H1 (cell line): ENCODE measurements around the gene SOX2. TPM values are rescaled to one million over a fixed set of nuclear protein-coding genes. Genes with fewer than 3 reads are reported as not detected.
A peak's percentile ranks its signal among the peaks of the same experiment; 100 is the strongest.

Experiments used
- CTCF ChIA-PET: fragments of 300-600 bp; sonication (Branson Sonifier 250); formaldehyde crosslinking; loops from one replicate; lab custom pipeline; 2021; ENCODE audit not compliant: partially characterized antibody; lab: Charles Lee
- POLR2A ChIA-PET: fragments of 300-600 bp; sonication (Branson Sonifier 250); formaldehyde crosslinking; loops from one replicate; lab custom pipeline; 2021; ENCODE audit warnings: inconsistent platforms; ENCODE audit not compliant: partially characterized antibody; lab: Charles Lee
- DNase-seq, 2 experiments: peaks; one replicate each; pipeline versions ENCODE4 v3.0.0 to v3.0.0-alpha.2; 2010 to 2022; ENCODE audit warnings: low spot score in 2 of 2, low read depth in 1 of 2, mixed read lengths in 1 of 2
- FAIRE-seq: peaks from 2 replicates; lab custom pipeline; 2011; peaks lifted over from hg19 to GRCh38; lab: Jason Lieb, UNC
- H2AFZ ChIP-seq: 2 replicates; pipeline ENCODE4 v1.8.1; 2012; ENCODE audit warnings: low read length, inconsistent platforms
- H2AK5ac ChIP-seq: 2 replicates; pipeline ENCODE4 v1.6.1; 2013; ENCODE audit warnings: low read depth, low read length
- H2BK120ac ChIP-seq: replicated peaks from 2 replicates; pipeline ENCODE3; 2013; ENCODE audit warnings: low read depth, low read length, inconsistent platforms
- H2BK12ac ChIP-seq: 2 replicates; pipeline ENCODE4 v1.6.1; 2013; ENCODE audit warnings: low read depth, low read length
- H2BK15ac ChIP-seq: 2 replicates; pipeline ENCODE4 v1.6.1; 2013; ENCODE audit warnings: low read length
- H2BK20ac ChIP-seq: 2 replicates; pipeline ENCODE4 v1.6.1; 2013; ENCODE audit warnings: low read length
- H2BK5ac ChIP-seq: 2 replicates; pipeline ENCODE4 v1.6.1; 2013; ENCODE audit warnings: low read depth, low read length
- H3K14ac ChIP-seq: 2 replicates; pipeline ENCODE4 v1.6.1; 2013; ENCODE audit warnings: inconsistent platforms; ENCODE audit not compliant: insufficient read length
- H3K18ac ChIP-seq: 2 replicates; pipeline ENCODE4 v1.6.1; 2013; ENCODE audit warnings: low read length; ENCODE audit errors: extremely low read depth
- H3K23ac ChIP-seq: 2 replicates; pipeline ENCODE4 v1.6.1; 2013; ENCODE audit warnings: inconsistent platforms; ENCODE audit not compliant: insufficient read length
- H3K23me2 ChIP-seq: 2 replicates; pipeline ENCODE4 v1.6.1; 2013; ENCODE audit warnings: low read depth, low read length
- H3K27ac ChIP-seq: 2 replicates; pipeline ENCODE4 v1.6.1; 2011; ENCODE audit warnings: low read depth, low read length, inconsistent platforms
- H3K27me3 ChIP-seq, 4 experiments: replicated peaks in 1 of 4; 1 replicate in 1 of 4; 2 replicates in 3 of 4; pipeline versions ENCODE4 v1.6.1 to v1.8.1; 2011 to 2013; ENCODE audit warnings: low read length in 3 of 4, mild to moderate bottlenecking in 3 of 4, inconsistent platforms in 2 of 4, mixed read lengths in 2 of 4, moderate library complexity in 1 of 4; ENCODE audit not compliant: control insufficient read depth in 3 of 4, insufficient read depth in 3 of 4; ENCODE audit errors: extremely low read depth in 1 of 4
- H3K36me3 ChIP-seq, 4 experiments: 2 replicates each; pipeline versions ENCODE4 v1.6.1 to v1.8.1; 2011 to 2013; ENCODE audit warnings: mild to moderate bottlenecking in 4 of 4, low read length in 3 of 4, moderate library complexity in 2 of 4, control low read depth in 1 of 4, inconsistent platforms in 1 of 4; ENCODE audit not compliant: insufficient read depth in 4 of 4, control insufficient read depth in 2 of 4
- H3K4ac ChIP-seq: replicated peaks from 2 replicates; pipeline ENCODE3; 2013; ENCODE audit warnings: low read length, low read depth, mixed read lengths, inconsistent platforms; ENCODE audit not compliant: insufficient read length
- H3K4me1 ChIP-seq, 4 experiments: replicated peaks in 1 of 4; 1 replicate in 1 of 4; 2 replicates in 3 of 4; pipeline versions ENCODE4 v1.6.1 to v1.8.1; 2011 to 2013; ENCODE audit warnings: low read length in 3 of 4, inconsistent platforms in 2 of 4, mixed read lengths in 1 of 4; ENCODE audit not compliant: insufficient read depth in 4 of 4, control insufficient read depth in 3 of 4
- H3K4me2 ChIP-seq, 2 experiments: 2 replicates each; pipeline versions ENCODE4 v1.6.1 to v1.8.1; 2011 to 2013; ENCODE audit warnings: low read depth in 2 of 2, low read length in 2 of 2, control low read depth in 1 of 2, inconsistent platforms in 1 of 2, mild to moderate bottlenecking in 1 of 2; ENCODE audit not compliant: insufficient read depth in 1 of 2
- H3K4me3 ChIP-seq, 4 experiments: fragments of 200-600, 300-600 bp in 1 of 4; sonication (generic), shearing (Covaris generic), sonication (Bioruptor Twin) in 1 of 4; 2 replicates each; pipeline versions ENCODE4 v1.5.1 to v1.8.1; 2011 to 2016; ENCODE audit warnings: low read length in 4 of 4, low read depth in 3 of 4, control low read depth in 2 of 4, inconsistent platforms in 2 of 4, mild to moderate bottlenecking in 2 of 4, mixed read lengths in 1 of 4, moderate library complexity in 1 of 4; ENCODE audit not compliant: insufficient read depth in 2 of 4; ENCODE audit errors: extremely low read depth in 1 of 4
- H3K56ac ChIP-seq: replicated peaks from 2 replicates; pipeline ENCODE3; 2013; ENCODE audit warnings: low read depth, mild to moderate bottlenecking, mixed read lengths, low read length, inconsistent platforms; ENCODE audit not compliant: insufficient read length
- H3K79me1 ChIP-seq: 2 replicates; pipeline ENCODE4 v1.6.1; 2013; ENCODE audit warnings: low read depth, low read length, control low read depth
- H3K79me2 ChIP-seq, 2 experiments: 2 replicates each; pipeline versions ENCODE4 v1.6.1 to v1.8.1; 2012 to 2013; ENCODE audit warnings: low read length in 2 of 2, mild to moderate bottlenecking in 2 of 2, inconsistent platforms in 1 of 2; ENCODE audit not compliant: insufficient read depth in 2 of 2, control insufficient read depth in 1 of 2
- H3K9ac ChIP-seq, 4 experiments: replicated peaks in 1 of 4; 1 replicate in 1 of 4; 2 replicates in 3 of 4; pipeline versions ENCODE4 v1.6.1 to v1.8.1; 2011 to 2013; ENCODE audit warnings: low read depth in 3 of 4, low read length in 3 of 4, control low read depth in 2 of 4, mild to moderate bottlenecking in 2 of 4, moderate library complexity in 2 of 4, inconsistent platforms in 1 of 4; ENCODE audit errors: extremely low read depth in 1 of 4
- H3K9me3 ChIP-seq, 2 experiments: 2 replicates each; pipeline versions ENCODE4 v1.6.1 to v1.8.1; 2012 to 2013; ENCODE audit warnings: mild to moderate bottlenecking in 2 of 2, moderate library complexity in 2 of 2, control low read depth in 1 of 2, inconsistent platforms in 1 of 2, low read depth in 1 of 2, low read length in 1 of 2, mixed read lengths in 1 of 2; ENCODE audit not compliant: insufficient read depth in 2 of 2
- H4K20me1 ChIP-seq, 2 experiments: replicated peaks in 1 of 2; 2 replicates each; pipeline versions ENCODE3 to v1.8.1; 2011 to 2013; ENCODE audit warnings: inconsistent platforms in 2 of 2, low read length in 2 of 2, mild to moderate bottlenecking in 1 of 2; ENCODE audit not compliant: insufficient read depth in 2 of 2, control insufficient read depth in 1 of 2
- H4K5ac ChIP-seq: 2 replicates; pipeline ENCODE4 v1.6.1; 2013; ENCODE audit warnings: low read length, low read depth, mixed read lengths, inconsistent platforms; ENCODE audit not compliant: insufficient read length
- H4K8ac ChIP-seq: 2 replicates; pipeline ENCODE4 v1.8.0; 2013; ENCODE audit warnings: mild to moderate bottlenecking, moderate library complexity, low read length, inconsistent platforms; ENCODE audit not compliant: insufficient read depth; ENCODE audit errors: extremely low read depth
- H4K91ac ChIP-seq: replicated peaks from 2 replicates; pipeline ENCODE3; 2013; ENCODE audit warnings: low read length, mixed read lengths, inconsistent platforms; ENCODE audit not compliant: insufficient read length
- FOSL1 ChIP-seq: IDR thresholded peaks from 2 replicates; pipeline ENCODE4 v1.6.1; 2011; ENCODE audit warnings: mild to moderate bottlenecking, low read depth, low read length, moderate library complexity; ENCODE audit not compliant: insufficient read depth
- NRF1 ChIP-seq: IDR thresholded peaks from 2 replicates; pipeline ENCODE4 v1.6.1; 2011; ENCODE audit warnings: mild to moderate bottlenecking, low read depth, low read length, improper control_type of control experiment
- TAF7 ChIP-seq: optimal IDR thresholded peaks from 2 replicates; pipeline ENCODE3; 2011; ENCODE audit warnings: low read depth, mild to moderate bottlenecking, inconsistent platforms, low read length, moderate library complexity, borderline replicate concordance
- TCF12 ChIP-seq: IDR thresholded peaks from 2 replicates; pipeline ENCODE4 v1.6.1; 2011; ENCODE audit warnings: low read depth, mild to moderate bottlenecking, low read length
- WGBS, 2 experiments: shearing (Covaris generic) in 1 of 2; methylation state at CpG; one replicate each; pipeline versions ENCODE4 v1.1.6 to v1.1.7; 2013 to 2015; ENCODE audit warnings: low lambda C conversion rate in 2 of 2, mixed read lengths in 2 of 2, inconsistent platforms in 1 of 2, low coverage in 1 of 2, missing lambda C conversion rate in 1 of 2; ENCODE audit not compliant: insufficient replicate concordance in 2 of 2, insufficient coverage in 1 of 2, insufficient read length in 1 of 2; ENCODE audit errors: extremely low coverage in 1 of 2, missing lambda C conversion rate in 1 of 2; 5-methylcytosine and 5-hydroxymethylcytosine counted together
- polyA plus RNA-seq, 7 experiments: library from polyadenylated mRNA; depleted of rRNA in 3 of 7; stranded (reverse) in 5 of 7; unstranded in 2 of 7; fragments of >200 nt in 5 of 7; fragments of 200-250 nt in 2 of 7; gene quantifications; 1 replicate in 5 of 7; 2 replicates in 1 of 7; 4 replicates in 1 of 7; pipeline versions ENCODE4 v1.2.1 to v1.2.3, GENCODE V29; 2011 to 2013; ENCODE audit warnings: missing spikeins in 2 of 7, mixed read lengths in 2 of 7
- total RNA-seq: library from RNA; stranded (reverse); fragmentation: NEBNext Ultra II Directional; extraction: Animal tissue kit (Norgen Biotek cat#: 25700); gene quantifications from 2 replicates; pipeline ENCODE4 v1.2.1, GENCODE V29; 2021

Gene SOX2
- total and polyA plus RNA-seq, 2 of the 8 experiments (the other 6 are each of a cell fraction or from before 2014, with no cell fraction given), result 149 to 247 TPM

- peak overlapping the region; percentile 80 to 86 for H3K4me2 ChIP-seq
- peak overlapping the region; percentile 28 for H4K8ac ChIP-seq
- H2AFZ ChIP-seq, result no peak overlapping the region; the same call in 1 of the 2 replicates
- peak overlapping the region in 1 of 4 experiments; percentile 59; a peak in 4 of 8 replicates for H3K4me3 ChIP-seq
- H3K4me1 ChIP-seq, result peaks cover 10 to 45% (median 28%) of the 10 kb centered on the region in 4 experiments
- no peaks in the 10 kb centered on the region for H3K79me1 ChIP-seq
- peak overlapping the region; percentile 44 for H2AK5ac ChIP-seq
- peak overlapping the region; percentile 82; the same call in 1 of the 2 replicates for H2BK5ac ChIP-seq
- WGBS, 2 experiments, result 40% methylated on average over 14 of the region's 14 CpGs; no CpG with 5 or more reads in 1 of the 2 experiments
- H3K14ac ChIP-seq, result no peak overlapping the region
- H3K79me2 ChIP-seq, result no peaks in the 10 kb centered on the region
- H3K27me3 ChIP-seq, result peaks cover 0 to 26% (median 15%) of the 10 kb centered on the region in 4 experiments; a peak in 5 of 7 replicates
- H3K23ac ChIP-seq, result no peak overlapping the region
- peak overlapping the region; percentile 89 for H3K18ac ChIP-seq
- peak overlapping the region; percentile 46 for H4K91ac ChIP-seq
- H3K4ac ChIP-seq, result peak overlapping the region; percentile 6
- H3K9me3 ChIP-seq, result no peaks in the 10 kb centered on the region
- no peaks in the 10 kb centered on the region for H4K20me1 ChIP-seq
- no peaks in the 10 kb centered on the region for H3K36me3 ChIP-seq
- H2BK120ac ChIP-seq, result peak overlapping the region; percentile 62
- TF ChIP-seq TCF12 (no peak), FOSL1 (no peak), NRF1 (no peak), TAF7 (no peak)
- peak overlapping the region; percentile 96; the same call in 1 of the 2 replicates for H2BK20ac ChIP-seq
- H3K23me2 ChIP-seq, result peaks cover 15% of the 10 kb centered on the region
- FAIRE-seq (no peak), DNase-seq (peak in 1 of 2 experiments; percentile 47)
- H4K5ac ChIP-seq, result peak overlapping the region; percentile 32
- ChIA-PET CTCF (interaction anchor here (0.6 to 1.2 kb wide), 8 partner anchors 13 to 840 kb away, joined by 3 read pairs; no protein-coding TSS in a partner anchor), POLR2A (interaction anchor here (1.0 to 2.0 kb wide), 4 partner anchors 9 to 18 kb away, joined by 3 to 7 read pairs (median 5); no protein-coding TSS in a partner anchor)
- no peak overlapping the region for H3K9ac ChIP-seq
- no peak overlapping the region for H3K27ac ChIP-seq
- H3K56ac ChIP-seq, result no peak overlapping the region
- H2BK15ac ChIP-seq, result peak overlapping the region; percentile 53; the same call in 1 of the 2 replicates
- peak overlapping the region; percentile 96; the same call in 1 of the 2 replicates for H2BK12ac ChIP-seq
These were observed 7.2 kb upstream of the SOX2 start for GRCh38 chr3:181704421-181705085.
